K562 (cell line): ENCODE measurements around the gene CREB3L1.

Source experiments
- CHD4 ChIP-seq: fragments of 200-600 bp; sonication (generic); IDR thresholded peaks from 3 replicates; pipeline ENCODE4 v1.6.1; 2012; ENCODE audit warnings: low read depth, mild to moderate bottlenecking, mixed read lengths, low read length, inconsistent platforms; ENCODE audit not compliant: insufficient read depth, insufficient replicate concordance, poor library complexity, severe bottlenecking
- FOXM1 ChIP-seq, 2 experiments: fragments of 450-650 bp in 1 of 2; sonication (generic) in 1 of 2; formaldehyde crosslinking in 1 of 2; IDR thresholded peaks; 2 replicates each; pipeline versions ENCODE4 v1.6.1 to v1.9.0; 2017 to 2022; ENCODE audit warnings: low read depth in 2 of 2, mild to moderate bottlenecking in 2 of 2, missing genetic modification reagents in 1 of 2, moderate library complexity in 1 of 2
- MTA3 ChIP-seq: fragments of 450-650 bp; formaldehyde crosslinking; IDR thresholded peaks from 2 replicates; pipeline ENCODE4 v1.6.1; 2017; ENCODE audit warnings: mild to moderate bottlenecking, borderline replicate concordance
- NFYB ChIP-seq: IDR thresholded peaks from 2 replicates; pipeline ENCODE4 v1.6.1; 2011; ENCODE audit warnings: mild to moderate bottlenecking, moderate library complexity; ENCODE audit not compliant: insufficient read length; ENCODE audit errors: extremely low read depth
- YY1 ChIP-seq, 3 experiments: IDR thresholded peaks; 2 replicates each; pipeline ENCODE4 v1.6.1; 2011; ENCODE audit warnings: low read length in 2 of 3, mild to moderate bottlenecking in 2 of 3, moderate library complexity in 2 of 3, borderline replicate concordance in 1 of 3, control low read depth in 1 of 3, low read depth in 1 of 3; ENCODE audit not compliant: insufficient read depth in 3 of 3, insufficient replicate concordance in 2 of 3, control insufficient read depth in 1 of 3, insufficient read length in 1 of 3; ENCODE audit errors: extremely low read depth in 1 of 3
- TF ChIP-seq, protein P1 (sequence below), 3 experiments: IDR thresholded peaks in 2 of 3; conservative IDR thresholded peaks in 1 of 3; 2 replicates each; pipeline ENCODE4 v1.5.1; 2011 to 2012; ENCODE audit warnings: low read length in 3 of 3, mild to moderate bottlenecking in 3 of 3, control low read depth in 2 of 3, improper control_type of control experiment in 1 of 3, inconsistent platforms in 1 of 3, low read depth in 1 of 3, mixed read lengths in 1 of 3, moderate library complexity in 1 of 3; ENCODE audit not compliant: insufficient read depth in 2 of 3

DNA sequence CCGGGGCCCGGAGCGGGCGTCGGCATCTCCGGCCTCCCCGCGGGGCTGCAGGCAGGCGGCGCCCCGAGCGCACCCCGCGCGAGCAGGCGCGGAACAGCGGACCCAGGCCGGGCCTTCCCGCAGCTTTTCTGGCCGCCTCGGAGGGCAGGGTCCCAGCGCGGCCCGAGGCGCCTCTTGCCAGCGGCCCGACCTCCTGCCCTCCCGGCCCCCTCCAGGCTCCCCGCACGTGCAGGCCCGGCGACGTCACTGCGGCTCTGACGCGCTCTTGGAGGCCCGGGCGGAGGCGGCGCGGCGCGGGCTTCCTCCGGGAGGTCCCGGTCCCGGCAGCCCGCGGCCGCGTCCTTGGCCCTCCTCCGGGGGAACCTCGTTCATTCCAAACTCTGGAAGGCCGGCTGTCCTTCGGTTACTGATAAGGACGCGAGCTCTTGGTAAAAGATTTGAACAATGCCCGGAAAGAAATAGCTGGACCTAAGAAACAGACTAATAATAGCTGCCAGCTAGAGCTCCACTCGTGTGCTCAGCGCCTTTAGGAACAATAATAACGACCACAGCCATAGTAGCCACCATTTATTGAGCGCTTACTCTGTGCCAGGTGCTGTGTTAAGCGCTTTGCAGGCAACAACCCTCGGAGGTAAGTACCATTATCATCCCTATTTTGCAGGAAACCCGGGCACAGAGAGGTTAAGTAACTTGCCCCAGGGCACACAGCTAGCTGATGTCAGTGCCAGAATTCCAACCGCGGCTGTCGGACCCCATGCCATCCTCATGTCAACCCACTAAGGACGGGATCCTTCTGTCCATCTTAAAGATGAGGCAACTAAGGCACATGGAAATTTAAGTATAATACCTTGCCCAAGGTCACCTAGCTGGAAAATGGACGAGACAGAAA is 39.1 kb upstream of the CREB3L1 start:
- TF ChIP-seq FOXM1 (IDR thresholded peaks at IDR 0.05; ENCODE audit: low read depth) (no peak), FOXM1 (CRISPR knock-in tag; IDR thresholded peaks at IDR 0.05; ENCODE audit: low read depth) (no peak), MTA3 (0 out of 2 replicates have a peak, but pooled peaks have one; percentile 8), CHD4 (no peak), YY1 (IDR thresholded peaks at IDR 0.05; ENCODE audit: borderline replicate concordance in 1 of 3, control insufficient read depth in 1 of 3, extremely low read depth in 1 of 3, insufficient read depth in 3 of 3, insufficient read length in 1 of 3, insufficient replicate concordance in 2 of 3, low read depth in 1 of 3, low read length in 2 of 3) (no peak), NFYB (no peak)
- TF ChIP-seq, protein P1, sequence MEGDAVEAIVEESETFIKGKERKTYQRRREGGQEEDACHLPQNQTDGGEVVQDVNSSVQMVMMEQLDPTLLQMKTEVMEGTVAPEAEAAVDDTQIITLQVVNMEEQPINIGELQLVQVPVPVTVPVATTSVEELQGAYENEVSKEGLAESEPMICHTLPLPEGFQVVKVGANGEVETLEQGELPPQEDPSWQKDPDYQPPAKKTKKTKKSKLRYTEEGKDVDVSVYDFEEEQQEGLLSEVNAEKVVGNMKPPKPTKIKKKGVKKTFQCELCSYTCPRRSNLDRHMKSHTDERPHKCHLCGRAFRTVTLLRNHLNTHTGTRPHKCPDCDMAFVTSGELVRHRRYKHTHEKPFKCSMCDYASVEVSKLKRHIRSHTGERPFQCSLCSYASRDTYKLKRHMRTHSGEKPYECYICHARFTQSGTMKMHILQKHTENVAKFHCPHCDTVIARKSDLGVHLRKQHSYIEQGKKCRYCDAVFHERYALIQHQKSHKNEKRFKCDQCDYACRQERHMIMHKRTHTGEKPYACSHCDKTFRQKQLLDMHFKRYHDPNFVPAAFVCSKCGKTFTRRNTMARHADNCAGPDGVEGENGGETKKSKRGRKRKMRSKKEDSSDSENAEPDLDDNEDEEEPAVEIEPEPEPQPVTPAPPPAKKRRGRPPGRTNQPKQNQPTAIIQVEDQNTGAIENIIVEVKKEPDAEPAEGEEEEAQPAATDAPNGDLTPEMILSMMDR (IDR thresholded peaks at IDR 0.05 in 2 of 3, conservative IDR thresholded peaks at IDR 0.05 in 1 of 3; ENCODE audit: insufficient read depth in 2 of 3, low read depth in 1 of 3, low read length in 3 of 3), result peak in 1 of 3 experiments; percentile 17; a peak in 1 of 6 replicates
